Endodermal cell (in vitro differentiated cells): ENCODE measurements around the gene REM1. TPM values are rescaled to one million over a fixed set of nuclear protein-coding genes. Genes with fewer than 3 reads are reported as not detected.
A peak's percentile ranks its signal among the peaks of the same experiment; 100 is the strongest.

ENCODE experiments used
- DNase-seq: peaks from one replicate; pipeline ENCODE4 v3.0.0-alpha.2; 2017
- H3K27ac ChIP-seq: 2 replicates; pipeline ENCODE4 v1.5.1; 2013; ENCODE audit warnings: mild to moderate bottlenecking, low read depth, low read length, moderate library complexity
- H3K27me3 ChIP-seq: 2 replicates; pipeline ENCODE4 v1.6.1; 2013; ENCODE audit warnings: mild to moderate bottlenecking, low read length, moderate library complexity; ENCODE audit not compliant: insufficient read depth, control insufficient read depth, poor library complexity, severe bottlenecking
- H3K36me3 ChIP-seq: 2 replicates; pipeline ENCODE4 v1.7.0; 2013; ENCODE audit warnings: mild to moderate bottlenecking, low read length, moderate library complexity; ENCODE audit not compliant: control insufficient read depth, insufficient read depth
- H3K4me1 ChIP-seq: one replicate; pipeline ENCODE4 v1.7.0; 2013; ENCODE audit warnings: low read length; ENCODE audit not compliant: control insufficient read depth, insufficient read depth
- H3K4me3 ChIP-seq: 2 replicates; pipeline ENCODE4 v1.5.1; 2013; ENCODE audit warnings: mild to moderate bottlenecking, low read length, moderate library complexity
- H3K9ac ChIP-seq: 2 replicates; pipeline ENCODE4 v1.6.1; 2013; ENCODE audit warnings: mild to moderate bottlenecking, low read length, moderate library complexity; ENCODE audit not compliant: poor library complexity, severe bottlenecking; ENCODE audit errors: extremely low read depth
- H3K9me3 ChIP-seq: 2 replicates; pipeline ENCODE4 v1.6.1; 2013; ENCODE audit warnings: mild to moderate bottlenecking, low read length, moderate library complexity; ENCODE audit not compliant: control insufficient read depth
- H3K27ac Mint-ChIP-seq: 2 replicates; pipeline ENCODE4 v1.8.0; 2020; ENCODE audit warnings: mixed read lengths
- H3K27me3 Mint-ChIP-seq: 2 replicates; pipeline ENCODE4 v1.8.0; 2021; ENCODE audit warnings: mild to moderate bottlenecking, mixed read lengths; ENCODE audit not compliant: insufficient read depth
- H3K36me3 Mint-ChIP-seq: 2 replicates; pipeline ENCODE4 v1.8.0; 2020; ENCODE audit warnings: low read depth, mixed read lengths
- H3K4me1 Mint-ChIP-seq: 2 replicates; pipeline ENCODE4 v1.8.0; 2020; ENCODE audit warnings: mixed read lengths
- H3K4me3 Mint-ChIP-seq: 2 replicates; pipeline ENCODE4 v1.8.0; 2020; ENCODE audit warnings: mild to moderate bottlenecking, moderate library complexity, mixed read lengths
- H3K9me3 Mint-ChIP-seq: 2 replicates; pipeline ENCODE4 v1.8.0; 2020; ENCODE audit warnings: mild to moderate bottlenecking, mixed read lengths
- WGBS, 2 experiments: methylation state at CpG; one replicate each; pipeline versions ENCODE4 v1.1.5 to v1.1.7; 2013; ENCODE audit warnings: missing lambda C conversion rate in 2 of 2, mixed read lengths in 1 of 2; ENCODE audit not compliant: insufficient coverage in 1 of 2, insufficient read length in 1 of 2; 5-methylcytosine and 5-hydroxymethylcytosine counted together
- total RNA-seq, 2 donors: library from RNA; stranded (reverse); fragmentation: NEBNext Ultra II Directional in 1 of 2; extraction: Animal tissue kit (Norgen Biotek cat#: 25700) in 1 of 2; gene quantifications; 2 replicates in 1 of 2; 3 replicates in 1 of 2; pipeline ENCODE4 v1.2.1, GENCODE V29; 2021
- TF ChIP-seq, protein P1 (sequence below): fragments of 200-600 bp; sonication (generic); conservative IDR thresholded peaks from 2 replicates; pipeline ENCODE4 v1.5.0; 2021; ENCODE audit warnings: antibody characterized with exemption, mild to moderate bottlenecking

The REM1 gene
- total RNA-seq, 2 donors from 2014 or later: not detected

DNA sequence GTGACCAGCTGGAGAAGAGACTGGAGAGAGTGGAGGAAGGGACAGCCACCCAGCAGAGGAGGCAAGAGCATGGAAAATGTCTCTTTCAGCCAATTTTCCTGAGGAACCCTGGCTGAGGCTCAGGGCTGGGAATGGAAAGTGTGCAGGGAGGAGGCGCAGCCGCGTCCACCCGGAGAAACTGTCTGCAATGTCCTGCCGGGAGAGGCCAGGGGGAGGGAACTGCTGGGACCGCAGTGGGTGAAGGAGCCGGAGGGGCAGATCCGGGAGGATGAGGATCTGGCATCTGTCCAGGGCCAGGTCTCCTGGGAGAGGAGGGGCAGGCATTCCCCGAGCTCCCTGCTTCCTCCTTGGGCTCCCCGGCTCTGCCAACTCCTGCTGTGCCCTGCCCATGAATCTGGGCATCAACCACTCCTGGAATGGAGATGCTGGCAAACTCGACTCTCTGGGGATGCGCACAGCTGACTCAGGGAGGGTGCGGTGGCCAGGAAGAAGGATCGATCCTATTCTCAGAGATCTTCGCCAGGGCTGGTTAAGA, 21.7 kb downstream of the REM1 start:
- Mint-ChIP-seq H3K27ac (no peak overlapping the region), H3K4me1 (no peaks in the 10 kb centered on the region), H3K36me3 (no peaks in the 10 kb centered on the region), H3K9me3 (peaks cover 59% of the 10 kb centered on the region), H3K27me3 (peaks cover 58% of the 10 kb centered on the region), H3K4me3 (no peak overlapping the region)
- Histone ChIP-seq H3K27me3 (no peaks in the 10 kb centered on the region), H3K9ac (no peak overlapping the region), H3K36me3 (no peaks in the 10 kb centered on the region), H3K27ac (no peak overlapping the region), H3K4me3 (no peak overlapping the region), H3K9me3 (no peaks in the 10 kb centered on the region), H3K4me1 (no peaks in the 10 kb centered on the region)
- 77 to 85% methylated on average over 11 to 15 of the region's 15 CpGs for WGBS, 2 experiments
- no peak for DNase-seq
- TF ChIP-seq, protein P1, sequence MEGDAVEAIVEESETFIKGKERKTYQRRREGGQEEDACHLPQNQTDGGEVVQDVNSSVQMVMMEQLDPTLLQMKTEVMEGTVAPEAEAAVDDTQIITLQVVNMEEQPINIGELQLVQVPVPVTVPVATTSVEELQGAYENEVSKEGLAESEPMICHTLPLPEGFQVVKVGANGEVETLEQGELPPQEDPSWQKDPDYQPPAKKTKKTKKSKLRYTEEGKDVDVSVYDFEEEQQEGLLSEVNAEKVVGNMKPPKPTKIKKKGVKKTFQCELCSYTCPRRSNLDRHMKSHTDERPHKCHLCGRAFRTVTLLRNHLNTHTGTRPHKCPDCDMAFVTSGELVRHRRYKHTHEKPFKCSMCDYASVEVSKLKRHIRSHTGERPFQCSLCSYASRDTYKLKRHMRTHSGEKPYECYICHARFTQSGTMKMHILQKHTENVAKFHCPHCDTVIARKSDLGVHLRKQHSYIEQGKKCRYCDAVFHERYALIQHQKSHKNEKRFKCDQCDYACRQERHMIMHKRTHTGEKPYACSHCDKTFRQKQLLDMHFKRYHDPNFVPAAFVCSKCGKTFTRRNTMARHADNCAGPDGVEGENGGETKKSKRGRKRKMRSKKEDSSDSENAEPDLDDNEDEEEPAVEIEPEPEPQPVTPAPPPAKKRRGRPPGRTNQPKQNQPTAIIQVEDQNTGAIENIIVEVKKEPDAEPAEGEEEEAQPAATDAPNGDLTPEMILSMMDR: no peak

DNA sequence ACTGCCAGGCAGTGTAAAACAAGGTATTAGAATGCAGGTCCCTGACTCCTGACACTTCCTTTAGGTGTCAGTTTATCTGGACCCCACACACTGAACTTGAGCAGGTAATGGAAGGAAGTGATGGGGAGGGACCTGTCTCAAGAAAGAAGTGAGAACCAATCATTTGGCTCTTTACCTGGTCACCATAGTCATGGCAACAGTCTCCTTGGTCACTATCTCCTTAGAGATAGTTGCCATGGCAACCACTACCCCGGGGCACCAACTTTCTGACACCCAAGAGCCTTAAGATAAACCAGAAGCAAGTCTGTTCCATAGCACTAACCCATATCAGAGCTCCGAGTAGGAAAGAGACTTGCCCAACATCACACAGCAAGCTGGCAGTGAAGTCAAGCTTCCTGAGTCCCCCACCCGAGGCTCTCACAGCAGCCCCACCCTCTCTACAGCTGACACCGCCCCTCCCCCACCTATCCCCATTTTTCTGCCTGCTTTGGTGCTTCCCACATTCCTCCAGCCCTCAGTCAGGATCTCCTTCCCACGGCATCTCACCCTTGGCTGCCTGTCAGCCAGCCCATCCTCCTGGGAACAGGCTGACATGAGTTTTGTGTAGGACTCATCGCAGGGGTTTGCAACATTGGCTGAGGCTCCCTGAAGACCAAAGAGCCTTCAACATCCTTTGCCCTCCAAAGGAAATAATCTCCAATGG, 22.9 kb downstream of the REM1 start:
- Mint-ChIP-seq H3K9me3 (peaks cover 53% of the 10 kb centered on the region), H3K4me3 (no peak overlapping the region), H3K27me3 (peaks cover 66% of the 10 kb centered on the region), H3K36me3 (no peaks in the 10 kb centered on the region), H3K4me1 (no peaks in the 10 kb centered on the region), H3K27ac (no peak overlapping the region)
- peak; percentile 64 for DNase-seq
- TF ChIP-seq, protein P1: no peak
- Histone ChIP-seq H3K27ac (no peak overlapping the region), H3K9me3 (no peaks in the 10 kb centered on the region), H3K27me3 (no peaks in the 10 kb centered on the region), H3K36me3 (no peaks in the 10 kb centered on the region), H3K4me3 (no peak overlapping the region), H3K4me1 (no peaks in the 10 kb centered on the region), H3K9ac (no peak overlapping the region)
- WGBS, 2 experiments: 42 to 62% methylated on average over 4 to 6 of the region's 6 CpGs

DNA sequence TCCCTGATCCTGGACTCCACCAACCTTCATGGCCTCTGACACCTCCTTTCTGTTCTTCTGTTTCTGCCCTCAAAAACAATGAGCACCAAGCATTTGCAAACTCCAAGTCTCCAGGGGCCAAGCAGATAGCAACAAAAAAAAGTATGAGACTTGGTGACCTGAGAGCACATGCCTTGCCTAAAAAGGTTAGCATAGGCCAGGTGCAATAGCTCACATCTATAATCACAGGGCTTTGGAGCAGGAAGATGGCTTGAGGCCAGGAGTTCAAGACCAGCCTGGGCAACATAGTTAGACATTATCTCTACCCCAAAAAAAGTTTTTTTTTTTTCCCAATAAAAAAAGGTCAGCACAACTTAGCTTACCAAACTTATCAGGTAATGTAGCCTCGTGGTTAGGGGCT, 25.4 kb downstream of the REM1 start:
- H3K27me3 Mint-ChIP-seq: peaks cover 66% of the 10 kb centered on the region
- H3K27ac ChIP-seq: no peak overlapping the region
- H3K4me1 Mint-ChIP-seq: no peaks in the 10 kb centered on the region
- 0 to 33% methylated on average over 1 of the region's 1 CpG for WGBS, 2 experiments
- no peak for DNase-seq
- no peak overlapping the region for H3K4me3 Mint-ChIP-seq
- H3K27me3 ChIP-seq: no peaks in the 10 kb centered on the region
- H3K4me3 ChIP-seq: no peak overlapping the region
- H3K9ac ChIP-seq: no peak overlapping the region
- H3K4me1 ChIP-seq: no peaks in the 10 kb centered on the region
- TF ChIP-seq, protein P1: no peak
- H3K36me3 Mint-ChIP-seq: no peaks in the 10 kb centered on the region
- no peaks in the 10 kb centered on the region for H3K9me3 ChIP-seq
- peaks cover 35% of the 10 kb centered on the region for H3K9me3 Mint-ChIP-seq
- H3K27ac Mint-ChIP-seq: no peak overlapping the region
- H3K36me3 ChIP-seq: no peaks in the 10 kb centered on the region
